Heart left ventricle (tissue), 16 donors: ENCODE results near the gene PROZ. TPM values are rescaled to one million over a fixed set of nuclear protein-coding genes. Genes with fewer than 3 reads are reported as not detected.

Experiments used
- ATAC-seq, 4 donors: fragments of 200-7000 bp; cut with Tn5 transposase; one replicate each; pipeline ENCODE4 v1.9.1; 2020 to 2022; ENCODE audit warnings: moderate library complexity in 4 of 4, mild to moderate bottlenecking in 3 of 4, moderate number of reproducible peaks in 1 of 4
- DNase-seq, 5 donors: peaks; one replicate each; pipeline ENCODE4 v3.0.0-alpha.2; 2020
- H3K27ac ChIP-seq, 12 donors: fragments of 200-600 bp; sonication (generic) in 4 of 12; one replicate each; pipeline versions ENCODE4 v1.5.0 to v1.8.0; 2016 to 2022; ENCODE audit warnings: mild to moderate bottlenecking in 2 of 12
- H3K27me3 ChIP-seq, 9 donors: fragments of 200-600 bp; sonication (generic) in 2 of 9; one replicate each; pipeline versions ENCODE4 v1.5.1 to v1.8.0; 2016 to 2022; ENCODE audit warnings: mild to moderate bottlenecking in 3 of 9
- H3K36me3 ChIP-seq, 9 donors: fragments of 200-600 bp; sonication (generic) in 2 of 9; one replicate each; pipeline versions ENCODE4 v1.5.0 to v1.8.0; 2018 to 2022; ENCODE audit warnings: mild to moderate bottlenecking in 2 of 9
- H3K4me1 ChIP-seq, 12 donors: fragments of 200-600 bp; sonication (generic) in 4 of 12; one replicate each; pipeline versions ENCODE4 v1.5.0 to v1.8.0; 2016 to 2022; ENCODE audit warnings: mild to moderate bottlenecking in 3 of 12
- H3K4me3 ChIP-seq, 12 donors: fragments of 200-600 bp; sonication (generic) in 4 of 12; one replicate each; pipeline versions ENCODE4 v1.5.0 to v1.8.0; 2017 to 2022; ENCODE audit warnings: mild to moderate bottlenecking in 9 of 12, moderate library complexity in 4 of 12
- H3K9me3 ChIP-seq, 12 donors: fragments of 200-600 bp; sonication (generic) in 4 of 12; one replicate each; pipeline versions ENCODE4 v1.5.0 to v1.8.0; 2016 to 2022; ENCODE audit warnings: mild to moderate bottlenecking in 1 of 12
- POLR2A ChIP-seq, 2 donors: fragments of 450-650 bp; IDR thresholded peaks; one replicate each; pipeline ENCODE4 v1.6.1; 2017; ENCODE audit warnings: antibody characterized with exemption in 2 of 2, mild to moderate bottlenecking in 2 of 2, moderate library complexity in 2 of 2
- WGBS, 4 donors: extraction: QIAGEN DNeasy Blood & Tissue Kit in 2 of 4; methylation state at CpG; one replicate each; pipeline versions ENCODE4 v1.1.5 to v1.1.7; 2013 to 2018; 5-methylcytosine and 5-hydroxymethylcytosine counted together
- intact Hi-C, 10 donors: fragments of 100-400 bp; cut with DNase I; formaldehyde crosslinking; loops; one replicate each; pipeline versions ENCODE4 v1.11.1 to v1.14.2; 2022
- polyA plus RNA-seq, 2 donors: library from polyadenylated mRNA; stranded (reverse); fragments of 200-250 nt; gene quantifications; one replicate each; pipeline ENCODE4 v1.2.3, GENCODE V29; 2013
- total RNA-seq, 9 donors: library from RNA; depleted of rRNA in 2 of 9; stranded (reverse); fragments of >200 nt in 2 of 9; fragmentation: NEBNext Ultra II Directional in 3 of 9; extraction: Animal tissue kit (Norgen Biotek cat#: 25700) in 3 of 9; gene quantifications; one replicate each; pipeline versions ENCODE4 v1.1.0 to v1.2.4, GENCODE V29; 2016 to 2023
- TF ChIP-seq, protein P1 (sequence below), 12 donors: fragments of 200-600 bp; sonication (generic) in 4 of 12; IDR thresholded peaks; one replicate each; pipeline versions ENCODE4 v1.5.0 to v1.8.0; 2018 to 2022; ENCODE audit warnings: antibody characterized with exemption in 12 of 12, mild to moderate bottlenecking in 5 of 12
- donor health status: ischemic (EF 13 %, LVEDD 7.1; RV severe dilation, severe dysfunction).
- donor health status: healthy with polysubstance abuse.
- donor health status: DM: no; HTN: yes; CAD: no.
- donor health status: DM: no; HTN: no; CAD: no.
- donor health status: ischemic (EF 25% LVEDD 6.9; RV normal size, moderate dysfunction).
- donor health status: ischemic (EF 25% LVEDD 5.7; RV mildly dilated, moderate dysfunction).
- donor health status: healthy.
- donor health status: DM: yes; HTN: yes; CAD: no.
- donor health status: ischemic (EF 35%, LVEDD 5.7; RV mildly dilated, moderate dysfunction).
- donor health status: nonischemic (EF 11% LVEDD 7.7; RV severe dilation, severe dysfunction).
- donor health status: DM: yes; HTN: yes; CAD: no.
- donor health status: PGD.
- donor health status: ischemic (EF 29% LVEDD 5.4; RV normal size, mild dysfunction).
- donor health status: nonischemic (EF 23%, LVEDD 6.1; RV moderate dilation, normal function).

Gene PROZ
- total and polyA plus RNA-seq, 11 donors = not detected

DNA sequence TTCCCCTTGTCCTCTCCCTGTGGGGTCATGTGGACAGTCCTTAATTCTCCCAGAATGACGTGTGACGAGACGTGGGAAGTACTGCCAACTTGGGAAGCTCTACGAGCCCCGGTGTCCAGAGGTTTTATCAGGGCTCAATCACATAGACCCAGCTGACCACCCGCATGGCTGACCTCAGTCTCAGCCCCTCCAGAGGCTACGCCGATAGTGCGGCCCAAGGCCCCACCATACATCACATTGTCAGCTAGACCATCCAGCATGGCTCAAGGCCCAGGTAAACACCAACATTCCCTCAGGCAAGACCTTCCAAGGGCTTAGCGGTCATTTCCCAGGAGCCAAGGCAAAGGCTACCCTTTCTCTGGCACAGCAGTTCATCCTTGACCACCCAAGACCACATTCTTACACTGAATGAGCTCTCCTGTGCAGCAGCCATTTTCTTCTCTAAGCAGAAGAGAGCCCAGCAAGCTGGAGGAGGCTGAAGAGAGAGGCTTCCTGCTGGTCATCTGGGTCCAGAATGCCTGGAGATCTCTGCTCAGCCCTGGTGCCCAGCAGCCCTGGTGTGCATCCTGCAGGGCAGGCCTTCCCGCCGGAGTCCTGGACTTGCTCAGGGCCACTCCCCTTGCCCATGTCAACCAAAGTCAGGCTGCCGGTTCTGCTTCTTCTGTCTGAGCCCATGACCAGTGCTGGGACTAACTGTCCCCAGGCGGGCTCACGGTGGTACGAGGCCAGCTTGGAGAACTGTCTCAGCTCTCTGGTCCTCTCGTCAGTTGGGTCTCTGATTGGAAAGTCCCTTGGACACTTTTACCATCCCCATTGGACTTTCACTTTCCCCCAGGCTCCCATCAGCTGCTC, 43.7 kb upstream of the PROZ start:
- TF ChIP-seq POLR2A (IDR thresholded peaks at IDR 0.05) = no peak
- TF ChIP-seq, protein P1, sequence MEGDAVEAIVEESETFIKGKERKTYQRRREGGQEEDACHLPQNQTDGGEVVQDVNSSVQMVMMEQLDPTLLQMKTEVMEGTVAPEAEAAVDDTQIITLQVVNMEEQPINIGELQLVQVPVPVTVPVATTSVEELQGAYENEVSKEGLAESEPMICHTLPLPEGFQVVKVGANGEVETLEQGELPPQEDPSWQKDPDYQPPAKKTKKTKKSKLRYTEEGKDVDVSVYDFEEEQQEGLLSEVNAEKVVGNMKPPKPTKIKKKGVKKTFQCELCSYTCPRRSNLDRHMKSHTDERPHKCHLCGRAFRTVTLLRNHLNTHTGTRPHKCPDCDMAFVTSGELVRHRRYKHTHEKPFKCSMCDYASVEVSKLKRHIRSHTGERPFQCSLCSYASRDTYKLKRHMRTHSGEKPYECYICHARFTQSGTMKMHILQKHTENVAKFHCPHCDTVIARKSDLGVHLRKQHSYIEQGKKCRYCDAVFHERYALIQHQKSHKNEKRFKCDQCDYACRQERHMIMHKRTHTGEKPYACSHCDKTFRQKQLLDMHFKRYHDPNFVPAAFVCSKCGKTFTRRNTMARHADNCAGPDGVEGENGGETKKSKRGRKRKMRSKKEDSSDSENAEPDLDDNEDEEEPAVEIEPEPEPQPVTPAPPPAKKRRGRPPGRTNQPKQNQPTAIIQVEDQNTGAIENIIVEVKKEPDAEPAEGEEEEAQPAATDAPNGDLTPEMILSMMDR (IDR thresholded peaks at IDR 0.05) = no peak
- H3K36me3 ChIP-seq = no peaks in the 10 kb centered on the region
- no peaks in the 10 kb centered on the region for H3K9me3 ChIP-seq
- H3K4me1 ChIP-seq = peaks cover 0 to 13% (median 12%) of the 10 kb centered on the region in 12 donors
- intact Hi-C loops = no loop called here
- peak in 3 of 5 donors; percentile 0 to 11 (median 9) for DNase-seq
- peaks cover 0 to 20% (median 14%) of the 10 kb centered on the region in 9 donors for H3K27me3 ChIP-seq
- H3K27ac ChIP-seq = no peak overlapping the region
- ATAC-seq = no peak
- 87 to 92% (median 88%) methylated on average over 16 to 17 of the region's 17 CpGs for WGBS, 4 donors
- H3K4me3 ChIP-seq = no peak overlapping the region

GRCh38 chr13:113115363-113116205, 42.9 kb upstream of the PROZ start:
- intact Hi-C loops = no loop called here
- TF ChIP-seq POLR2A (IDR thresholded peaks at IDR 0.05) = no peak
- TF ChIP-seq, protein P1 (IDR thresholded peaks at IDR 0.05) = no peak
- peaks cover 0 to 12% (median 5%) of the 10 kb centered on the region in 9 donors for H3K27me3 ChIP-seq
- no peaks in the 10 kb centered on the region for H3K9me3 ChIP-seq
- no peak overlapping the region for H3K4me3 ChIP-seq
- ATAC-seq (no peak), DNase-seq (peak in 1 of 5 donors; percentile 11)
- no peaks in the 10 kb centered on the region for H3K36me3 ChIP-seq
- peaks cover 0 to 5% (median 4%) of the 10 kb centered on the region in 12 donors for H3K4me1 ChIP-seq
- 76 to 87% (median 82%) methylated on average over 9 to 21 of the region's 21 CpGs for WGBS, 4 donors
- H3K27ac ChIP-seq = no peak overlapping the region

- H3K27ac ChIP-seq = no peak overlapping the region
- H3K4me1 ChIP-seq = no peaks in the 10 kb centered on the region
- no peak for TF ChIP-seq POLR2A (IDR thresholded peaks at IDR 0.05)
- TF ChIP-seq, protein P1 (IDR thresholded peaks at IDR 0.05) = no peak
- no peak for DNase-seq
- no peak for ATAC-seq
- WGBS, 4 donors = 86 to 89% (median 88%) methylated on average over 10 of the region's 10 CpGs
- no peaks in the 10 kb centered on the region for H3K36me3 ChIP-seq
- no peaks in the 10 kb centered on the region for H3K9me3 ChIP-seq
- H3K4me3 ChIP-seq = no peak overlapping the region
- intact Hi-C loops = no loop called here
- H3K27me3 ChIP-seq = peaks cover 0 to 6% (median 0%) of the 10 kb centered on the region in 9 donors
These were observed 42.1 kb upstream of the PROZ start for GRCh38 chr13:113116206-113116800.
